GM21786 (cell line): ENCODE data around the gene GALK2.
"Not testable (repeated sequence)": the region's sequence is repeated elsewhere in the genome, so short reads cannot be mapped to it uniquely, and the experiment has no call there.

ENCODE experiments used
- ATAC-seq: cut with Tn5 transposase; IDR thresholded peaks from one replicate; pipeline ENCODE4 v1.9.1; 2021; ENCODE audit not compliant: unreplicated experiment

Gene GALK2

GRCh38 chr15:49328941-49329340 is 158.9 kb downstream of the GALK2 start:
- ATAC-seq: no peak

- no peak for ATAC-seq
Observed at GRCh38 chr15:49330166-49330565, 160.1 kb downstream of the GALK2 start.

GRCh38 chr15:49331442-49331841 is 161.4 kb downstream of the GALK2 start:
- no peak for ATAC-seq

DNA sequence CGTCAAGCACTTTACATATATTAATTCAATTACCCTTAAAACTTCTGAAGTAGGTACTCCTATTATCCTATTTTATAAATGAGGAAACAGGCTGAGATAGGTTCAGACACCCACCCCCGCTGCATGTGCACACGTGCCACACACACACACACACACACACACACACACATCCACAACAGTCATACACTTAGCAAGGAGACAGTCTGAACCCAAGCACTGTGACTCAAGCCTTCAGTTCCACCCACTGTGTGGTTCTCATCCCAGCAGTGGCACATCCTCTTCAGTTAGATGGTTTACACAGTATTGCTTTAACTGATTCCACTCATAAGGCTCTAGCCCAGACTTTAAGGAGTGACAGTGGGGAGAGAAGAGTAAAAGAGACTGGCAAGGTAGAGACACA is 161.9 kb downstream of the GALK2 start:
- no peak for ATAC-seq

GRCh38 chr15:49339656-49340055 is 169.6 kb downstream of the GALK2 start:
- no peak for ATAC-seq

DNA sequence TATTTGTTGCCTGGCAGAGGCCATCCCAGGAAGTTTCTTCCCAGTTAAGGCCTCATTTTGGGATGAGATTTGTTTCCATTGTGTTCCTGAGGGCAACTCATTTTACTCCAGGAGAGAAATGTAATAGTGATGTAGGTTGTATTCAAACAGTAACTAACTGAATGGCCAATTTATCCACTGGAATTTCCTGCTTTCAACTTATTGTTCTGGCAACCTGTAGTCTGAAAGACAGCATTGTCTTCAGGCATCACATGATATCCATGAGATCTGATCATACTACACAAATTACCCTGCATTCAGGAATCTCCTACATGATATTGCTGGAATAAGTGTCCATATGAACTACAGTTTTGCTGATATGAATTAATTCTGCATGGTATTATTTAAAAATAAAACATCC is 173.5 kb downstream of the GALK2 start:
- no peak for ATAC-seq

DNA sequence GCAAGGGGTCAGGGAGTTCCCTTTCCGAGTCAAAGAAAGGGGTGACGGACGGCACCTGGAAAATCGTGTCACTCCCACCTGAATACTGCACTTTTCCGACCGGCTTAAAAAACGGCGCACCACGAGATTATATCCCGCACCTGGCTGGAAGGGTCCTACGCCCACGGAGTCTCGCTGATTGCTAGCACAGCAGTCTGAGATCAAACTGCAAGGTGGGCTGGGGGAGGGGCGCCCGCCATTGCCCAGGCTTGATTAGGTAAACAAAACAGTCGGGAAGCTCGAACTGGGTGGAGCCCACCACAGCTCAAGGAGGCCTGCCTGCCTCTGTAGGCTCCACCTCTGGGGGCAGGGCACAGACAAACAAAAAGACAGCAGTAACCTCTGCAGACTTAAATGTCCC is 184.4 kb downstream of the GALK2 start:
- ATAC-seq: not testable (repeated sequence)

GRCh38 chr15:49361370-49361769 is 191.3 kb downstream of the GALK2 start:
- ATAC-seq: no peak

GRCh38 chr15:49366496-49366895 is 196.4 kb downstream of the GALK2 start:
- no peak for ATAC-seq

GRCh38 chr15:49370782-49371181 is 200.7 kb downstream of the GALK2 start:
- ATAC-seq: no peak

GRCh38 chr15:49372366-49372765 is 202.3 kb downstream of the GALK2 start:
- no peak for ATAC-seq

DNA sequence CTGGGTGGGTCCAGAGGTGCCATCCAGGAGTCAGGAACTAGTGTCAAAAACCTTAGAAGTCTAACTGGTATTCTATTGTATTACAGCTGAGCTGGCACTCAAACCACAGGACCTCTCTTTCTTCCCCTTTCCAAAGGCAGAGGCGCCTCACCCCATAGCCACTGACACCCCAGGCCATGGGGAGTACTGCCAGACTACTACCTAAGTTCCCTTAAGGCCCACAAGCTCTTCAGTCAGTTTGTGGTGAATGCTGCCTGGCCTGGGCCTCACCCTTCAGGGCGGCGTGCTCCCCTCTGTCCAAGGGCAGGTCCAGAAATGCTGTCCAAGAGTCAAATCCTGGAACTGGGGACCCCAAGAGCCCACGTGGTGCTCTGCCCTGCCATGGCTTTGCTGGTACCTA is 209.9 kb downstream of the GALK2 start:
- ATAC-seq: no peak

DNA sequence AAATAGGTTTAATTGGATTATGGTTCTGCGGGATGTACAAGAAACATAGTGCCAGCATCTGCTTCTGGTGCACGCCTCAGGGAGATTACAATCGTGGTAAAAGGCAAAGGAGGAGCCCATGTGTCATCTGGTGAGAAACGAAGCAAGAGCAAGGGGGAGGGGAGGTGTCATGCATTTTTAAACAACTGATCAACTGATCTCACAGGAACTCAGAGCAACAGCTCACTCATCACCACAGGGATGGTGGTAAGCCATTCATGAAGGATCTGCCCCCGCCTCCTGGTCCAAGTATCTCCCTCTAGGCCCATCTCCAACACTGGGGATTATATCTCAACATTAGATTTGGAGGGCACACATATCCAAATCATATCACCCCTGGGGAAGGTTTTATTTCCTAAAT is 210.9 kb downstream of the GALK2 start:
- ATAC-seq: no peak
